NB4 (cell line): ENCODE measurements around the gene C11orf58.

Experiments
- DNase-seq: peaks from one replicate; pipeline ENCODE4 v3.0.0; 2010; ENCODE audit warnings: low read depth
- H3K4me3 ChIP-seq: one replicate; pipeline ENCODE4 v1.5.1; 2011; ENCODE audit warnings: mild to moderate bottlenecking, low read depth, low read length, moderate library complexity
- MYC ChIP-seq: IDR thresholded peaks from 2 replicates; pipeline ENCODE4 v1.6.1; 2011; ENCODE audit warnings: low read depth, low read length
- POLR2A ChIP-seq: IDR thresholded peaks from 2 replicates; pipeline ENCODE4 v1.6.1; 2011; ENCODE audit warnings: mild to moderate bottlenecking; ENCODE audit not compliant: insufficient read length; ENCODE audit errors: extremely low read depth
- TF ChIP-seq, protein P1 (sequence below): IDR thresholded peaks from 2 replicates; pipeline ENCODE4 v1.6.1; 2011; ENCODE audit warnings: low read depth, low read length
- TF ChIP-seq, protein P2 (sequence below): IDR thresholded peaks from one replicate; pipeline ENCODE4 v1.5.1; 2012; ENCODE audit warnings: low read depth, low read length

C11orf58 gene

DNA sequence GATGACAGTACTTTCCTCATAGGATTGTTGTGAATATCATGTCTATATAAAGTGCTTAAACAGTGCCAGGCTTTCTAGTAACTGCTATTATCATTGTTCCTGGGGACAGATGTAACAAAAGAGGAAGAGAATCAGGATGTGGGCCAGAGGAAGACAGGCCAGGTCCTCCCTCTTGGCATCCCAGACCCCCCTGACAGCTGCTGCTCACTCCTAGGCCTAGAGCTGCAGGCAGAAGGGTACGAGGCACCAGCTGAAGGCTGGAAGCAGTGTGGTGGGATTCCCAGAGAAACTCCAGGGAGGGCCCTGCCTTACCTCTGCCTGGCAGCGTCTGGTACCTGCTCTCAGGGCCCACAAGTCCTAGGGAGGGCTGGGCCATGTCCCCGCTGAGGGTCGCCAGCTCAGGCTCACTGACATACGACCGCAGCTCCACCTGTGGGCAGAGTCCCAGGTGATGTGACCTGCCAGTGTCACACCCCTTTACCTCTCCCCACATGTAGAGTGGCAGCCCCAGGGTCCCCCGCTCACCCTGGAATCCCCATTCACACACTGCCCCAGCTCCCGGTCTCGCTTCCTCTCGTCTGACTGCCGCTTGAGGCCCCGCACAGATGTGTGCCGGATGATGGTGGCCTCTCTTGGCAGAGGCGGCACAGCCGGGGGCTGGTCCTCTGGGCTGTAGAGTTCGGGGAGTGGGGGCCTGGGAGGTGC is 52.2 kb downstream of the C11orf58 start:
- no peak overlapping the region for H3K4me3 ChIP-seq
- DNase-seq = peak; percentile 21
- TF ChIP-seq, protein P1, sequence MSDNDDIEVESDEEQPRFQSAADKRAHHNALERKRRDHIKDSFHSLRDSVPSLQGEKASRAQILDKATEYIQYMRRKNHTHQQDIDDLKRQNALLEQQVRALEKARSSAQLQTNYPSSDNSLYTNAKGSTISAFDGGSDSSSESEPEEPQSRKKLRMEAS = no peak
- no peak for TF ChIP-seq POLR2A
- TF ChIP-seq, protein P2, sequence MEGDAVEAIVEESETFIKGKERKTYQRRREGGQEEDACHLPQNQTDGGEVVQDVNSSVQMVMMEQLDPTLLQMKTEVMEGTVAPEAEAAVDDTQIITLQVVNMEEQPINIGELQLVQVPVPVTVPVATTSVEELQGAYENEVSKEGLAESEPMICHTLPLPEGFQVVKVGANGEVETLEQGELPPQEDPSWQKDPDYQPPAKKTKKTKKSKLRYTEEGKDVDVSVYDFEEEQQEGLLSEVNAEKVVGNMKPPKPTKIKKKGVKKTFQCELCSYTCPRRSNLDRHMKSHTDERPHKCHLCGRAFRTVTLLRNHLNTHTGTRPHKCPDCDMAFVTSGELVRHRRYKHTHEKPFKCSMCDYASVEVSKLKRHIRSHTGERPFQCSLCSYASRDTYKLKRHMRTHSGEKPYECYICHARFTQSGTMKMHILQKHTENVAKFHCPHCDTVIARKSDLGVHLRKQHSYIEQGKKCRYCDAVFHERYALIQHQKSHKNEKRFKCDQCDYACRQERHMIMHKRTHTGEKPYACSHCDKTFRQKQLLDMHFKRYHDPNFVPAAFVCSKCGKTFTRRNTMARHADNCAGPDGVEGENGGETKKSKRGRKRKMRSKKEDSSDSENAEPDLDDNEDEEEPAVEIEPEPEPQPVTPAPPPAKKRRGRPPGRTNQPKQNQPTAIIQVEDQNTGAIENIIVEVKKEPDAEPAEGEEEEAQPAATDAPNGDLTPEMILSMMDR = no peak

DNA sequence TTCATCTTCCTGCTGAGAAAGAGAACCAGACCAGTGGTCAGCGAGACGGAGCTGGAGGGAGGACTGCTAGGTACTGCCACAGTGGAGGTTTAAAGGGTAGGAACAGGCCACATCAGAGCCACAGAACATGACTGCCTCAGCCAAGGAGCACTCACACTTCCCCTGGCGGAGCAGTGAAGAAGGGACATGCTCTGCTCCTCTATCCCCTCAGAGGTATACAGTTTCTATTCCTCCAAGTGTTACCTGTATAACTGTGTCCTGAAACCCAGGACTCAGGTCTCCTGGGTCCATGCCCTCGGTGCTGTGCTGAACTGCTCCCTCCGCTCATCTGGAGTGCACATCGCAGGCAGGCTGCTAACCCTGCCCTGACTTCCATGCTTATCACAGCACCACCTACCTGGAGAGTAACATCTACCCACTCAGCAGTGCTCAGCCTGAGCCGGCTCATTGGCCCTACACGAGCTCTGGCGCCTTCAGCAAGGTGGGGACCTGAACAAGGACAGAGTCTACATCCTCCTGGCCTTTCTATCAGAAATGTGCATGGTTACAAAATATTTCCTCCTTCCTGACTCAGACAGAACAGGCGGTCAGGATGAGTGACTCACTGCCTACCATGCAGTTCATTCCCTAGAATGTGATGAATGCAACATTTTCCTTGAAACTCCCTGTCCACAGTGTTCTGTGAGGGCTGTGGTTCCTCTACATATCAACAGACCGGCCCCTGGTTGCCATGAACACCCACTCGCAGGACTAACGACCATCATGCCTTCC is 52.9 kb downstream of the C11orf58 start:
- no peak overlapping the region for H3K4me3 ChIP-seq
- DNase-seq = peak; percentile 54
- TF ChIP-seq MYC = no peak
- TF ChIP-seq, protein P1 = no peak
- TF ChIP-seq, protein P2 = no peak
- no peak for TF ChIP-seq POLR2A

GRCh38 chr11:16792426-16792825 is 54.0 kb downstream of the C11orf58 start:
- no peak for TF ChIP-seq POLR2A
- peak; percentile 19 for DNase-seq
- no peak overlapping the region for H3K4me3 ChIP-seq

GRCh38 chr11:16793009-16793408 is 54.6 kb downstream of the C11orf58 start:
- TF ChIP-seq, protein P1 = no peak
- TF ChIP-seq POLR2A (no peak), MYC (no peak)
- TF ChIP-seq, protein P2 = no peak
- no peak for DNase-seq
- no peak overlapping the region for H3K4me3 ChIP-seq

DNA sequence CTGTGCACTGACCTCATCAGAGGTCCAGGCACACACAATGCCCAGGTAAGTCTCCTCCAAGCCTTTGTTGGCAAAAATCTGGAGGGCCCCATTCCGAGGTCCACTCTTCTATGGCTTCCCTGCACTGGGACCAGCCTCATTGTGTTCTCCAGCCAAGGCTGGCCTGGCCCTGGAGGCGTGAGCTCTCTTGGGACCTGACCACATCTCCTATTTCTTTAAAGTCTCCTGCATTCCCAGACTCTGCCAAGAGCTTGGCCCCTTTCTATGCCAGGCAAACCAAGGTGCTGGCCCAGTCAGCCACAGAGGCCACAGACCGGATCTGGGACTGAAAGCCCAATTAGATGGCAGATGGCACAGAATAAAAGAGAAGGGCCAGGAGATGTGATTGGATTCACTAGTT is 55.1 kb downstream of the C11orf58 start:
- DNase-seq = no peak
- no peak overlapping the region for H3K4me3 ChIP-seq
- TF ChIP-seq, protein P1 = no peak
- TF ChIP-seq, protein P2 = no peak
- TF ChIP-seq POLR2A (no peak), MYC (no peak)

- DNase-seq = no peak
- no peak overlapping the region for H3K4me3 ChIP-seq
- TF ChIP-seq, protein P2 = no peak
- TF ChIP-seq, protein P1 = no peak
- no peak for TF ChIP-seq POLR2A
- no peak for TF ChIP-seq MYC
Observed at GRCh38 chr11:16794047-16794818, 55.8 kb downstream of the C11orf58 start.
